Measurements from ENCODE around the gene LHX3.
A peak's percentile ranks its signal among the peaks of the same experiment; 100 is the strongest.

Gene LHX3

GRCh38 chr9:136179101-136179616 lies 25.8 kb downstream of the LHX3 start:
- no peak for DNase-seq

DNA sequence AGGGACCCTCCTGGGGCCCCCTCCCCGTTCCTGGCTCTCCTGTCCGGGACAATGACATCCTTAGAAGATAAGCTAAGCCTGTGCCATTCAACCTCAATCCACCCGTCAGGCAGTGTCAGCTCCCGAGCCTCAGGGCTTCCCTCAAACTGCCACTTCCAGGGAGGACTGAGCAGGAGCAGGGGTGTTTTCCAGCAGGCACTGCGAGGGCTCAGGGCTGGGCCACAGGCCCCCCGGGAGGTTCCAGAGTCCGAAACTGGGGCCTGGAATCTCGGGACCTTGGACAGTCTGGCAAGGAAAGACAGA lies 26.2 kb downstream of the LHX3 start:
- DNase-seq: no peak

DNA sequence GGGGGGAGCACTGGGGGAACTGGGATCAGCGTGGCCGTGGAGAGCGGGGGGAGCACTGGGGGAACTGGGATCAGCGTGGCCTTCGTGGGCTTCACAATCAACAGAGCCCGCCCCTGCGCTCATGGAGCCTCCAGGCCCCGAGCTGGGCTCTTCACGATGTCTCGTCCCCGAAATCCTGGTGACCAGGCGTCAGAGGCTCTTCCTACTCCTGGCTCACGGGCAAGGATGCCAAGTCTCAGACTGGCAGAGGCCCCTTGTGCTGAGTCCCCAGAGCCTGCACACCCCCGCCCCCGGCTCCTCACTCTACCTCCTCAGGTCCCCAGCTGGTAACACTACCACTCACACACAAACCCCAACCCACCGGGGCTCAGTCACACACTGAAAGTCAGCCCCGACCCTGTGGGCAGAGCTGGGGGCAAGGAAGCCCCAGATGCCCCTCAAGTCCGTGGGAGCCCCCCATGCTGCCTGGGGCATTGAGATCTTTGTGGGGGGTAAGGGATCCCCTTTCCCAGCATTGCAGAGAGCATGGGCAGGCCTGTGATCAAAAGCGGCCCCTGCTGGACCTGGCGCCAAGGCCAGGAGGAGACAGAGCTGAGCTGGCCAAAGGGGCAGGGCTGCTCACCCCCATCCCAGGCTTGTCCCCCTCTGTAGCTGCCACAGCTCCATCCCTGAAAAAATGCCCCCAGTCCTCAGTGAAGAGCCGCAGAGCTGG lies 26.7 kb downstream of the LHX3 start:
- no peak for DNase-seq

DNA sequence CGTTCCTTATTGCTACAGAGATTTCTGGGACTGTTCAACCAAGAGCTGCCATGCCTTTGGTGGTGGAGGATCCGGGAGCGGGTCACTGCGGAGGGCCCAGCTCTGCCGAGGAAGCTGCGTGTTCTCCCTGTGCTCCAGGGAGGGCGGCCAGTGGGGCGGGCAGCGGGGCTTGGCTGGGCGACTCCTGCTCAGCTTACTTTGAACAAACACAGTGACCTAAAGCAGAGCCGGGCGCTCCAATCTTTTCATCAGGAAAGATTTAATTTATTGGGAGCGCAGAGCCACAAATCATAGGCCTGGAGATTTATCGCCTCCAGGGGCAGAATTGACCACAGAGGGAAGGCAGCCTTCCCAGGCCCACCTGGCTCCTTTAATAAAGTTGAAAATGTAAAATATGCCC lies 27.7 kb downstream of the LHX3 start:
- no peak for DNase-seq

- DNase-seq: peak in 1 of 56 donors; percentile 8
Observed at GRCh38 chr9:136175616-136176197, 29.2 kb downstream of the LHX3 start.

- no peak for DNase-seq
Observed at GRCh38 chr9:136174779-136175615, 29.9 kb downstream of the LHX3 start.

- DNase-seq: no peak
Observed at GRCh38 chr9:136173648-136174290, 31.2 kb downstream of the LHX3 start.

GRCh38 chr9:136172412-136173079 lies 32.4 kb downstream of the LHX3 start:
- no peak for DNase-seq

DNA sequence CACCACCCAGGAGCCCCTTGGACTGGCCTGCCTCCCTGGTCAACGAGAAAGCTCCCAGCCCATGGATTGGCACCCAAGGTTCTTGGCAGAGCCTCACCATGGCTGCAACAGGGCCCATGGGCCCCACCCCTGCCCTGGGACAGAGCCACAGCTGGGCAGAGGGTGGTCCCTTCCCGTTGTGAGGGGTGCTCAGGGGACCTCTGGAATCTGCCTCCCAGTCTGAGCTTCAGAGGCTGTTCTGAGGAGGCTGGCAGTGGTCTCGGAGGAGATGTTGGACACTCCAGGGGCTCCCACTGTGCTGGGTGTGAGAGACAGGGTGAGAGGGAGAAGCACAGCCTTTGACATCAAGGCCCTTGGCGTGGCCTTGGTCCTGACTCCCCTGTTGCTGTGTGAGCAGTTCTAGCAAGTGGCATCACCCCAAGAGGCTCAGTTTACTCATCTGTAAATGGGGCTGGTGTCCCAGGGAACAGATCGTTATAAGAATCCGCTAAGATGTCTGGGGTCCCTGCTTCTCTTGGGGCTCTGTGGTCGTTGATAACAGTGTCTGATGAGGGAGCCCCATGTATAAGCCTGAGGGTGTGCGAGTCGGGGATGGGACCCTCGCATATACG lies 33.0 kb downstream of the LHX3 start:
- DNase-seq: no peak

DNA sequence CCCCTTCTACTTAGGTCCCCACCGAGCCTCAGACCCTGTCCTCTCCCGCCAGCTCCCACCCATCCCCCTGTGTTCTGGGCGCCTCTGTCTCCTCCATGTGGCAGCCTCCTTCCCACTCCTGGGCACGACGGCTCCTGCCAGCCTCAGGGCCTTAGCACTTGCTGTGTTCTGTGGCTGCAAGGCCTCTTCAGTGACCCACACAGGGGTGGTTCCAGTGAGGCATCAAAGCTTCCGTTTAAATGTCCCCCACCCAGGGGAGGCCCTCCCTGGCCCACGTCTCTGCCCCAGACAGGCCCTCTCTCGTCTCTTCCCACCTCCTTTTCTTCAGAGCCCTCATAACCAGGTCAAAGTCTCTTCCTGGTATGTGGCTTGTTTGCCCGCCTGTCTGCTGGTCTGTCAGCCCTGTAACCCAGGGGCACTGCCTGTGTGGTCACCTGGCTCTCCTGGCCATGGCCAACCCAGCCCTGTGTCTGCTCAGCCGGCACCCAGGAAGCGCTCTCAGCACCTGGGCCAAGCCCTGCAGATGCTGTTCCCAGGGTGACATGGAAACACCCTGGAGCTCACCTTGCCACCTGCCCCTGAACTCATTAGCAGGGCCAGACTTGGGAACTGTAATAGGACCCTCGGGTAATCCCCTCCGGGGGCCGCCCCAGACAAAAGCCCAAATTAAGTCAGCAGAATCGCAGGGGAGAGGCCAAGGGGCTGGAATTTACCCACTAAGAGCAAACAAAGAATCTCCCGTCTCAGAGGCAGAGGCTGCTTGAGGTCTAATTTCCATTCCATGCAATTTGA lies 33.7 kb downstream of the LHX3 start:
- DNase-seq: no peak

DNA sequence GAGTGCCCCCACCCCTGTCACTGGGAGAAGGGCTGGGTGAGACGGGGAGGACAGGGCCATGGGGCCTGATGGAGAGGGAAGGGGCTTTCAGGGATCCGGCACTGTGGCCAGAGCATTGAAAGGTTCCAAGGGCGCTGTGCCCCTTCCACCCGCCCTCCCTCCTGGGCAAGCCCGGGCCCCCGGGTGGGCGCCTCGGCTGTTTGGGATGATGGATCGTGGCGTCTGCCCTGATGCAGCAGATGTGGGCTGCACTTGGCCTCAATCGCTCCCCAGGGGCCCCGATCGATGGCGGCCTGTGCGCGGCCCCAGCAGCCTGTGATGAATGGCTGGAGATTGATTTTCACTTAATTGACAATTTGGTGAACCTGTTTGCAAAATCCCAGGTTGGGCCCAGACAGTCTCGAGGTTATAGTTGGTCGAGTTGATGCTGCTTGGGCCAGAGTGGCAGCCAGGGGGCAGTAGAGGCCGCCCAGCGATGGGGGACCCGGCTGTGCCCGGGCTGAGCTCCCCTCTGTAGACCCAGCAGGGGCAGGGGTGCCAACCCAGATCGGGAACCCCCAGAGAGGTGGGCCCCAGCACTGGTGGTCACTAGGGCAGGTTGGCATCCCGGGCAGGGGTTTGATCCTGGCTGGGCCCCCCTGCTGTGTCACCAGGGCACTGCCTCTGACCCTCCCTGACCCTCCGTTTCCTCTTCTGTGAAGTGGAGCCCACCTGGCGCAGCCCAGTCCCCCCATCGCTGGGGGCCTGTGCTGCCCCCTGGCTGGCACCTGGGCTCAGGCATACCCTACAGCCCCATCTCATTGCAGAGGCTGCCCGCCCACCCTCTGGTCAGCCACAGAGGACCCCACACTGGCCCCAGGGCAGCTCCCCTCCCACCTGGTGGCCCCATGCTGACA lies 34.7 kb downstream of the LHX3 start:
- DNase-seq: peak in 9 of 56 donors; percentile 3 to 49 (median 8)

- no peak for DNase-seq
Observed at GRCh38 chr9:136169495-136169894, 35.4 kb downstream of the LHX3 start.

DNA sequence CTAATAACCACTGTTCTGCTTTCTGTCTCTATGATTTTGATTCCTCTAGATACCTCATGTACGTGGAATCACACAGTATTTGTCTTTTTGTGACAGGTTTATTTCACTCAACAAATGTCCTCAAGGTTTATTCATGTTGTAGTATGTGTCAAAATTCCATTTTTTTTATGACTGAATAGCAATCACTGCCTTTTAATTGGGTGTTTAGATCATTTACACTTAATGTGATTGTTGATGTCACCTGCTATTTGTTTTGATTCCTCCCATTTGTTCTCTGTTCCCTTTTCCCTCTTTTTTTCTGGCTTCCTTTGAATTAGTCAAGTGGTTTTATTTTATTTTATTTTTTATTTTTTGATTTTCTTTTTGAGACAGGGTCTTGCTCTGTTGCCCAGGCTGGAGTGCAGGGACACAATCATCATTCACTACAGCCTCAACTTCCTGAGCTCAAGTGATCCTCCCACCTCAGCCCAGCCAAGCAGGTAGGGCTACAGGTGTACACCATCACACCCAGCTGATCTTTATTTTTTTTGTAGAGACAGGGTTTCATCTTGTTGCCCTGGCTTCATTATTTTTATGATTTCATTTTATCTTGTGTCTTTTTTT lies 41.6 kb downstream of the LHX3 start:
- DNase-seq: no peak

DNA sequence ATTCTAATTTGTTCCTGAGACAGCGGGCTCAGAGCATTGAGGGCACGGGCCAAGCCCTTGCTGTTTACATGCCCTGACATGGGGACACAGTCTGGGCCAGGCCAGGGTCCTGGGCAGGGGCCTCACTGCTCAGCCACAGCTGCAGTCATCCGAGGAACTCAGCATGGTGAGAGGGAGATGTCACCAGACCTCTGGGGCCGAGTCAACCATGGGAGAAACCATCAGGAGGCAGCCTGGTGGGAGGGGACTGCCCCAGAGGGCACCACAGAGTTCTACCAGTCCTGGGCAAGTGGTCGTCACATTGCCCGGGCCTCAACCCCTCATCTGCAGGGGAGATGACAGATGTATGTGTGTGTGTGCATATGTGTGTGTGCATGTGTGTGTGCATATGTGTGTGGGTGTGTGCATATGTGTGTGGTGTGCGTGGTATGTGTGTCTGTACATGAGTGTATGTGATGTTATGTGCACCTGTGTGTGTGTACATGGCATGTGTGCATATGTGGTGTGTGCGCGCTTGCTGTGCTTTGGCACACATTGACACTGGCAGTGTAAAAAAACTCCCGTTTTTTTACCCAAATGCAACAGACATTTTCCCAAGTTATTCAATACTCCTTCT lies 43.8 kb downstream of the LHX3 start:
- no peak for DNase-seq

DNA sequence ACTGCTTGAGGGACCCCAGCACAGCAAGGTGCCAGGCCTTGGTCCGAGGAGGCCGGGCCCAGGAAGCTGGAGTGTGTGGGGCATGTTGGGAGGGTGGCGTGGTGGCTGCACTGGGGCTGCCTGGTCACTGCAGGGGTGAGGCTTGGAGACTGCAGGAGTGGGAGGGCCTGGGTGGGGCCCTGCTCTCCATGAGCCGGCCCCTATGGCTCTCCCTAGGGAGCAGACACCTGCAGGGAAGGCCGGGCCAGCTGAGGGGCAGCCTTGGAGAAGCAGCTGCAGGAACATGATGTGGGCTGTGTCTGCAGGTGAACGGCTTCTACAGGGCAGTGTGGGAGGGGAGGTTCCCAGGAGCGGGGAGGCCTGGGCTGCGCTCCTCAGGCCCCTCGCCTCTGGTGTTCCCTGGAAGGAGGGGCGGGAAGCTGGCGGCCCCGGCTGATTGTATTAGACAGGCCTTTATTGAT lies 44.5 kb downstream of the LHX3 start:
- no peak for DNase-seq

DNA sequence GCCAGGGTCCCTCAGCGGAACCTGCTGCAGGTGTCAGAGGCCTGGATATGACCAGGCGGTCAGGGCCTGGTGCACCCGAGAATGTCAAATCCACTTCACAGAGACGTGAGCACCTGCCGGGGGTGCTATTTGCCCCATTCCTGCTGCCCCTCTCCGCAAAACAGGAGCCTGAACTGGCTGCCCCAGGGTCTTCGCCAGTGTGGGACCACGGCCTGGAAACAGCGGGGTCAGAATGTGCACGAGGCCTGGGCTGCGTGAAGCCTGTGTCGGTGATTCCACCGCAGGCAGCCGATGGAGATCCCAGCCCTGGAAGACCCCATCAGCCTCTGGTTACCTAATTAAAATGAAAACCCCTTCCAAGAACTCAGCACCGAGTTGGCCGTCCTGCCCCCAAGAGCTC lies 45.1 kb downstream of the LHX3 start:
- DNase-seq: no peak

DNA sequence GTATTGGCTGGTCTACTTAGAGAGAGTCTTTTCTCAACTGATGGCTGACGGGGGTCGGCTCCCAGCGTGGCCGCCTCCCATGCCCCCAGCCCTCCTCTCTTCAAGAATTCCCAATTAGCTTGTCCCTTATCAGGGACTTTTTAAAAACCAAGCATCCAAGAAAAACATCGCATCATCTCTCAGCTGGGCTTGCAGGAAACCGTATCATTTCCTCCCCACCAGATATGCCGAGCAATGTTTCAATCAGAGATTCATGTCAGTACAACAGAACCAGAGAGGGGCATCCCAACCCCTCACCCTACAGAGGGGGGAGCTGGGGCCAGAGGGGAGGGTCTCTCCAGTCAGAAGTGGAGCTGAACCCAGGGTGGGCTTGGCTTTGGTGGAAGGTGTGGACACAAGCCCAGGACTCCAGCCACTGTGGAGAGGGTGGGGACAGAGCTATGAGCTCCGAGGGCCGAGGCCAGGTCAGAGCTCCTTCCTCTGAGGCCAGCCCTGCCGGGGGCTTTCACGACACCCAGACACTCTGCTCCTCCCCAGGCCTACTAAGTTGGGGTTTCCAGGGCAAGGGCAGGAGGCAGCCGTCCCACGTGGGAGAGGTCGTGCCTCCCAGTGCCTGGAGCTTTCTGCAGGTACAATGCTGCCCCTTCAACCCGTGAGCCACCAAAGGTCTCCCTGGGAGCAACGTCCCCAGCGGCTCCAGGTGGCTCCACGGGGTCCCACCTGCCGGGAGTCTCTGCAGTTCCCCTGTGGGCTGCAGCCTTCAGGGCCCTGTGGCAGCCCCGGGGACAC lies 47.3 kb downstream of the LHX3 start:
- no peak for DNase-seq
